H9 (cell line): ENCODE results near the gene OR56A1. TPM values are rescaled to one million over a fixed set of nuclear protein-coding genes. Genes with fewer than 3 reads are reported as not detected.

ENCODE experiments used
- DNase-seq: peaks from one replicate; pipeline ENCODE4 v3.0.0-alpha.2; 2017
- H2AFZ ChIP-seq: one replicate; pipeline ENCODE4 v1.6.1; 2013; ENCODE audit warnings: mild to moderate bottlenecking, low read length, control low read depth, moderate library complexity
- H2AK5ac ChIP-seq: 2 replicates; pipeline ENCODE4 v1.6.1; 2013; ENCODE audit warnings: low read length, control low read depth, mixed read lengths; ENCODE audit not compliant: insufficient read length
- H2BK120ac ChIP-seq: one replicate; pipeline ENCODE4 v1.6.1; 2013; ENCODE audit warnings: low read depth, mild to moderate bottlenecking, low read length, control low read depth, inconsistent platforms; ENCODE audit not compliant: poor library complexity, severe bottlenecking
- H2BK12ac ChIP-seq: 2 replicates; pipeline ENCODE4 v1.6.1; 2013; ENCODE audit warnings: low read length, control low read depth, mixed read lengths, low read depth; ENCODE audit not compliant: insufficient read length
- H2BK15ac ChIP-seq: 2 replicates; pipeline ENCODE4 v1.6.1; 2013; ENCODE audit warnings: low read depth, low read length, control low read depth
- H2BK20ac ChIP-seq: one replicate; pipeline ENCODE4 v1.6.1; 2013; ENCODE audit warnings: low read depth, mild to moderate bottlenecking, low read length, control low read depth, inconsistent platforms; ENCODE audit not compliant: poor library complexity, severe bottlenecking
- H2BK5ac ChIP-seq: 2 replicates; pipeline ENCODE4 v1.6.1; 2013; ENCODE audit warnings: low read length, control low read depth, mixed read lengths; ENCODE audit not compliant: insufficient read length
- H3K14ac ChIP-seq: 2 replicates; pipeline ENCODE4 v1.6.1; 2013; ENCODE audit warnings: low read length, control low read depth; ENCODE audit not compliant: insufficient read depth
- H3K18ac ChIP-seq: 2 replicates; pipeline ENCODE4 v1.6.1; 2013; ENCODE audit warnings: low read depth, mild to moderate bottlenecking, mixed read lengths, low read length, control low read depth; ENCODE audit not compliant: insufficient read length
- H3K23ac ChIP-seq: 2 replicates; pipeline ENCODE4 v1.6.1; 2013; ENCODE audit warnings: low read length, control low read depth, mixed read lengths, low read depth; ENCODE audit not compliant: insufficient read length
- H3K23me2 ChIP-seq: 2 replicates; pipeline ENCODE4 v1.6.1; 2013; ENCODE audit warnings: low read depth, mild to moderate bottlenecking, mixed read lengths, low read length, control low read depth; ENCODE audit not compliant: insufficient read length, poor library complexity, severe bottlenecking
- H3K27ac ChIP-seq: 2 replicates; pipeline ENCODE4 v1.5.1; 2013; ENCODE audit warnings: low read length, control low read depth, mixed read lengths, low read depth; ENCODE audit not compliant: insufficient read length
- H3K27me3 ChIP-seq: 2 replicates; pipeline ENCODE4 v1.6.1; 2013; ENCODE audit warnings: low read length, control low read depth, inconsistent platforms; ENCODE audit not compliant: insufficient read depth
- H3K4ac ChIP-seq: 2 replicates; pipeline ENCODE4 v1.6.1; 2013; ENCODE audit warnings: low read depth, mild to moderate bottlenecking, control low read depth, inconsistent platforms, low read length, moderate library complexity
- H3K4me1 ChIP-seq: 2 replicates; pipeline ENCODE4 v1.6.1; 2013; ENCODE audit warnings: low read length, control low read depth, inconsistent platforms; ENCODE audit not compliant: insufficient read depth
- H3K4me2 ChIP-seq: 2 replicates; pipeline ENCODE4 v1.6.1; 2013; ENCODE audit warnings: low read length, control low read depth, mixed read lengths; ENCODE audit not compliant: insufficient read length, insufficient read depth
- H3K56ac ChIP-seq: 2 replicates; pipeline ENCODE4 v1.6.1; 2013; ENCODE audit warnings: low read depth, mild to moderate bottlenecking, mixed read lengths, low read length, control low read depth; ENCODE audit not compliant: insufficient read length
- H3K79me1 ChIP-seq: 2 replicates; pipeline ENCODE4 v1.6.1; 2013; ENCODE audit warnings: low read depth, mild to moderate bottlenecking, moderate library complexity, low read length, control low read depth, inconsistent platforms; ENCODE audit not compliant: insufficient read depth, poor library complexity, severe bottlenecking
- H3K79me2 ChIP-seq: 2 replicates; pipeline ENCODE4 v1.6.1; 2013; ENCODE audit warnings: low read length, control low read depth, inconsistent platforms; ENCODE audit not compliant: insufficient read depth
- H3K9ac ChIP-seq: 2 replicates; pipeline ENCODE4 v1.6.1; 2013; ENCODE audit warnings: low read length, control low read depth, mixed read lengths; ENCODE audit not compliant: insufficient read length; ENCODE audit errors: extremely low read depth
- H3K9me3 ChIP-seq: one replicate; pipeline ENCODE4 v1.6.1; 2013; ENCODE audit warnings: low read depth, low read length, inconsistent platforms; ENCODE audit not compliant: control insufficient read depth
- H3T11ph ChIP-seq: one replicate; pipeline ENCODE4 v1.6.1; 2013; ENCODE audit warnings: mild to moderate bottlenecking, low read length, control low read depth, inconsistent platforms
- H4K20me1 ChIP-seq: one replicate; pipeline ENCODE4 v1.6.1; 2013; ENCODE audit not compliant: control insufficient read depth, insufficient read length, insufficient read depth
- H4K5ac ChIP-seq: 2 replicates; pipeline ENCODE4 v1.6.1; 2013; ENCODE audit warnings: low read depth, mild to moderate bottlenecking, mixed read lengths, low read length, control low read depth; ENCODE audit not compliant: insufficient read length
- H4K8ac ChIP-seq: replicated peaks from 2 replicates; pipeline ENCODE4 v1.6.1; 2013; ENCODE audit warnings: low read length, control low read depth, mixed read lengths, low read depth; ENCODE audit not compliant: insufficient read length
- H4K91ac ChIP-seq: 2 replicates; pipeline ENCODE4 v1.6.1; 2013; ENCODE audit warnings: low read depth, mild to moderate bottlenecking, moderate library complexity, mixed read lengths, low read length, control low read depth; ENCODE audit not compliant: insufficient read length
- H3K27ac Mint-ChIP-seq, 3 experiments: 2 replicates in 2 of 3; 3 replicates in 1 of 3; pipeline ENCODE4 v1.8.0; 2020 to 2021; ENCODE audit warnings: mixed read lengths in 3 of 3, mild to moderate bottlenecking in 1 of 3, moderate library complexity in 1 of 3
- H3K27me3 Mint-ChIP-seq: 2 replicates; pipeline ENCODE4 v1.8.0; 2021; ENCODE audit warnings: low read depth, mild to moderate bottlenecking, moderate library complexity, mixed read lengths
- H3K36me3 Mint-ChIP-seq, 3 experiments: 2 replicates in 2 of 3; 3 replicates in 1 of 3; pipeline ENCODE4 v1.8.0; 2020 to 2021; ENCODE audit warnings: low read depth in 3 of 3, mixed read lengths in 3 of 3; ENCODE audit not compliant: insufficient read depth in 1 of 3
- H3K4me1 Mint-ChIP-seq, 2 experiments: 2 replicates each; pipeline ENCODE4 v1.8.0; 2020; ENCODE audit warnings: mixed read lengths in 2 of 2
- H3K4me3 Mint-ChIP-seq, 2 experiments: 2 replicates in 1 of 2; 3 replicates in 1 of 2; pipeline ENCODE4 v1.8.0; 2020 to 2021; ENCODE audit warnings: mild to moderate bottlenecking in 2 of 2, mixed read lengths in 2 of 2, moderate library complexity in 1 of 2
- H3K9me3 Mint-ChIP-seq, 2 experiments: 2 replicates in 1 of 2; 3 replicates in 1 of 2; pipeline ENCODE4 v1.8.0; 2020; ENCODE audit warnings: mild to moderate bottlenecking in 2 of 2, mixed read lengths in 2 of 2, moderate library complexity in 1 of 2
- CTCF ChIP-seq: fragments of 200-600 bp; sonication (generic); conservative IDR thresholded peaks from 3 replicates; pipeline ENCODE4 v1.8.0; 2021; ENCODE audit warnings: antibody characterized with exemption, mild to moderate bottlenecking
- WGBS: extraction: QIAGEN DNeasy Blood & Tissue Kit; methylation state at CpG from one replicate; pipeline ENCODE4 v1.1.7; 2013; ENCODE audit warnings: missing lambda C conversion rate, low lambda C conversion rate, mixed read lengths; ENCODE audit not compliant: insufficient read length; ENCODE audit errors: extremely low coverage; 5-methylcytosine and 5-hydroxymethylcytosine counted together
- total RNA-seq: library from RNA; stranded (reverse); gene quantifications from 2 replicates; pipeline ENCODE4 v1.2.1, GENCODE V29; 2021

OR56A1 gene
- total RNA-seq, 1 experiment from 2014 or later: 0.07 TPM

GRCh38 chr11:5983443-5983842 is 47.1 kb downstream of the OR56A1 start:
- Mint-ChIP-seq H3K27me3 (peaks cover 2% of the 10 kb centered on the region; the same call in 1 of the 2 replicates), H3K4me3 (no peak overlapping the region), H3K4me1 (no peaks in the 10 kb centered on the region), H3K9me3 (peaks cover 18 to 19% of the 10 kb centered on the region in 2 experiments), H3K36me3 (0 out of 7 replicates have a peak, but pooled peaks cover 2 to 3% (median 3%) of the 10 kb centered on the region in 3 experiments), H3K27ac (no peak overlapping the region)
- no peaks in the 10 kb centered on the region for H3K27me3 ChIP-seq
- no peak overlapping the region for H3K4ac ChIP-seq
- H3K56ac ChIP-seq: no peak overlapping the region
- H3T11ph ChIP-seq: no peak overlapping the region
- no peak overlapping the region for H3K23ac ChIP-seq
- no peaks in the 10 kb centered on the region for H3K79me1 ChIP-seq
- no peak overlapping the region for H2BK15ac ChIP-seq
- H3K9ac ChIP-seq: no peak overlapping the region
- H3K18ac ChIP-seq: no peak overlapping the region
- no peak overlapping the region for H2AK5ac ChIP-seq
- no peak overlapping the region for H2AFZ ChIP-seq
- H3K27ac ChIP-seq: no peak overlapping the region
- TF ChIP-seq CTCF: peak; percentile 60
- no peaks in the 10 kb centered on the region for H3K79me2 ChIP-seq
- no peak overlapping the region for H4K8ac ChIP-seq
- no peak overlapping the region for H3K14ac ChIP-seq
- H2BK120ac ChIP-seq: no peak overlapping the region
- no peak overlapping the region for H3K4me2 ChIP-seq
- no peaks in the 10 kb centered on the region for H4K20me1 ChIP-seq
- no peaks in the 10 kb centered on the region for H3K9me3 ChIP-seq
- no peak overlapping the region for H2BK12ac ChIP-seq
- no peak overlapping the region for H2BK20ac ChIP-seq
- no peaks in the 10 kb centered on the region for H3K23me2 ChIP-seq
- no peak overlapping the region for H2BK5ac ChIP-seq
- no peaks in the 10 kb centered on the region for H3K4me1 ChIP-seq
- H4K91ac ChIP-seq: no peak overlapping the region
- no CpG with 5 or more reads among the region's 1 CpG for WGBS
- no peak overlapping the region for H4K5ac ChIP-seq
- DNase-seq: no peak
